Kidney epithelial cell (primary cell): Measurements from ENCODE around the gene C10orf105. TPM values are rescaled to one million over a fixed set of nuclear protein-coding genes. Genes with fewer than 3 reads are reported as not detected.

ENCODE experiments used
- DNase-seq: peaks from one replicate; pipeline ENCODE4 v3.0.0-alpha.2; 2010; ENCODE audit warnings: low read depth
- H3K27me3 ChIP-seq: 2 replicates; pipeline ENCODE4 v1.6.0; 2011; ENCODE audit warnings: low read length; ENCODE audit not compliant: control insufficient read depth, insufficient read depth
- H3K36me3 ChIP-seq: 2 replicates; pipeline ENCODE4 v1.5.1; 2011; ENCODE audit warnings: low read length; ENCODE audit not compliant: control insufficient read depth, insufficient read depth
- H3K4me3 ChIP-seq: 2 replicates; pipeline ENCODE4 v1.5.1; 2011; ENCODE audit warnings: low read depth, mild to moderate bottlenecking, control low read depth, low read length
- total RNA-seq: library from RNA; depleted of rRNA; stranded (reverse); fragments of >200 nt; gene quantifications from 2 replicates; pipeline ENCODE4 v1.2.3, GENCODE V29; 2015
- TF ChIP-seq, protein P1 (sequence below): IDR thresholded peaks from 2 replicates; pipeline ENCODE4 v1.5.1; 2011; ENCODE audit warnings: mild to moderate bottlenecking, moderate library complexity, low read length, control low read depth, inconsistent platforms; ENCODE audit not compliant: insufficient read depth, poor library complexity, severe bottlenecking

C10orf105 gene, protein sequence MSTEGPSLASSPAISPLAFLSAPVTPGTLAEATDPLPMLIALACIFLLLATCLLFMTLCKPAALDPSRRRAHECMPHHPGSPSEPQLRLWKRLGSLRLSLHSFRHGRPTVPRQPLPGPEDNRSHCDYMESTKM
- total RNA-seq = not detected in 2 replicates

DNA sequence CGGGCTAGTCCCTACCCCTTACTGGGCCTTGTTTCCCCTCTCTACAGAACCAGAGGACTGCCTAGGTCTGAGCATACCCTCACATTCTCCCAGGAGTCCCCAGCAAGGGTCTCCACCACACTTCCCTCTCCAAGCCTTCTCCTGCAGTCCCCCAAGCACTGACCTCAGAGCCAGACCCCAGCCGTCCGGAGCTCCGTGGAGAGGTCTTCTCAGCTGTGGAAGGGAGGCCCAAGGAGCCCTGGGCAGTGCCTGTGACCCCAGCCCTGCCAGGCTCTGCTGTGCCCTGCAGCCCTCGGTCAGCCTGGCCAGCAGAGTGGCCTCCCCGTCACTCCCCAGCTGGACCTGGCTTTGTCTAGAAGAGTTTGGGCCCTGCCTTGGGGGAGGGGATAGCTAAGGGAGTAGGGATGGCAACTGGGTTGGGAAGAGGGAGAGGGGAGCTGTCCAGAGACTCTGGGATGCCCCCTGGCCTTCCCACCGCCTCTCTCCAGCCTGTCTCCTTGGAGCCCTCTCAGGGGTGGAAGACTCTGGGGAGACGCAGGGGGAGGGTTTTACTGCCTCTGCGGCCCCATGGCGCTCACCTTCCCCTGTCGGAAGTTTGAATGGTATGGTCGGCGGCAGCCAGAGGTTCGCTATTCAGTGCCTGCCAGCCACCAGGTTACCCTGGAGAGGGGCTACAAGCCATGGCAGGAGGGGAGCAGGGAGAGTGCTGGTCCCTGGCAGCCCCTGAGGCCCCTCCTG, at the start of gene C10orf105:
TSS of gene C10orf105 (minus strand) at position 315 of the 738 bp plus-strand sequence. CDS start 3,441 bp downstream, outside the sequence.
- no peaks in the 10 kb centered on the region for H3K36me3 ChIP-seq
- H3K27me3 ChIP-seq = peaks cover 3% of the 10 kb centered on the region
- no peak for DNase-seq
- TF ChIP-seq, protein P1, sequence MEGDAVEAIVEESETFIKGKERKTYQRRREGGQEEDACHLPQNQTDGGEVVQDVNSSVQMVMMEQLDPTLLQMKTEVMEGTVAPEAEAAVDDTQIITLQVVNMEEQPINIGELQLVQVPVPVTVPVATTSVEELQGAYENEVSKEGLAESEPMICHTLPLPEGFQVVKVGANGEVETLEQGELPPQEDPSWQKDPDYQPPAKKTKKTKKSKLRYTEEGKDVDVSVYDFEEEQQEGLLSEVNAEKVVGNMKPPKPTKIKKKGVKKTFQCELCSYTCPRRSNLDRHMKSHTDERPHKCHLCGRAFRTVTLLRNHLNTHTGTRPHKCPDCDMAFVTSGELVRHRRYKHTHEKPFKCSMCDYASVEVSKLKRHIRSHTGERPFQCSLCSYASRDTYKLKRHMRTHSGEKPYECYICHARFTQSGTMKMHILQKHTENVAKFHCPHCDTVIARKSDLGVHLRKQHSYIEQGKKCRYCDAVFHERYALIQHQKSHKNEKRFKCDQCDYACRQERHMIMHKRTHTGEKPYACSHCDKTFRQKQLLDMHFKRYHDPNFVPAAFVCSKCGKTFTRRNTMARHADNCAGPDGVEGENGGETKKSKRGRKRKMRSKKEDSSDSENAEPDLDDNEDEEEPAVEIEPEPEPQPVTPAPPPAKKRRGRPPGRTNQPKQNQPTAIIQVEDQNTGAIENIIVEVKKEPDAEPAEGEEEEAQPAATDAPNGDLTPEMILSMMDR = no peak
- no peak within 1 kb of the TSS for H3K4me3 ChIP-seq

DNA sequence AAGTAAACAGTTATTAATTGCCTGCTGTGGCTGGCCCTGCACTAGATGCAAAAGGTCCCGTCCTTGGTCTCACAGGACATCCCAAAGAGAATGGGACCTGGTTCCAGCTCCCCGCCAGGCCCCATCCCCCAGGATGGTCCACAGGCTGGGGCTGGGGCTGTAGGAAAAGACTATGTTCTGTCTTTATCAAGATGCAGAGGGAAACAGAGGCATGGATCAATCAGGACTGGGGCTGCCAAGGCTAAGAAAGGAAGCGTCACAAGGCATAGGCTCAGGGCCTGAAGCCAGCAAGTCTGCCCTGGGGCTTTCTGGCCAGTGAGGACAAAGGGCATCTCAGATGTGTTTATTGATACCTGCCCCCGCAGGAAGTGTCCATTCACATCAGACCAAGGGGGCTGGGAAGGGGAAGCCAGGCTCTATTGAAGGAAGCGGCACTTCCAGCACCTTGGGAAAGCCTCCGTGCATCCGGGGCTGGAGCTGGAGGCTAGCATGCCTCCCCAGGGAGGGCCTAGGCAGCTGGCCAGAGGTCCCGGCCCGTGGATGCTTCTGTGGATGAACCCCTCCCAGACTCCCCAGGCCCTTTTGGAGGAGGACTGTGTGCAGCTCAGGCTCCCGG, 48.0 kb upstream of the C10orf105 start:
- Histone ChIP-seq H3K27me3 (no peaks in the 10 kb centered on the region), H3K4me3 (no peak overlapping the region), H3K36me3 (no peaks in the 10 kb centered on the region)
- TF ChIP-seq, protein P1 = no peak
- no peak for DNase-seq

DNA sequence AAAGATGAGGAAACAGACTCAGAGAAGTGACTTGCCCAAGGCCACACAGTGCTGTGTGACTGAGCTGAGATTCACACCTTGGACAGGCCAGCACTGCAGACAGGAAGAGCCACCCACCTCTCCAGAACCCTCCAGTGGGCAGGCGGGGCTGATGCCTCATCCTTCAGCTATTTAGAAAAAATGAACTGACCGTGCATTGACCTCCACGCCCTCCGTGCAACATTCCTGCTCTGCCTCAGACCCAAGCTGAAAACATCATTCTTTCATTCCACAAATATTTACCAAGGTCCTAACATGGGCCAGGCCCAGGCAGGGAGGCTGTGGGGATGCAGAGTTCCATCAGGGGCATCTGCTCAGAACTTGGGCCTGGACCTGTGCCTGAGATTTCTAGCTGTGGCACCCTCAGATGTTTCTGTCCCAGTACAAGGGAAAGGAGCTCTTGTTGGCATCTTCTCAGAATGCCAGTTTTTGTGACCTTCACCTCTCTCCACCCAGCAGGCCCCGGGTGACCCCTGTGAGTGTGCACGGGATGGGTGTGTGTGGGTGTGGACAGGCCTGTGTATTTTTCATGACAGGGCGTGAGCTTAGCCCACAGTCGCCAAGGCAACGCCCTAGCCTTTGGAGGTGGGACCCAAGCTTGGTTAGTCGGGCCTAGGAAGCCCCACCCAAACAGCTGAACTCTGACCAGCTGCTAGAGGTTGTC, 47.3 kb upstream of the C10orf105 start:
- H3K36me3 ChIP-seq = no peaks in the 10 kb centered on the region
- H3K4me3 ChIP-seq = no peak overlapping the region
- no peaks in the 10 kb centered on the region for H3K27me3 ChIP-seq
- TF ChIP-seq, protein P1 = no peak
- DNase-seq = peak; percentile 90

DNA sequence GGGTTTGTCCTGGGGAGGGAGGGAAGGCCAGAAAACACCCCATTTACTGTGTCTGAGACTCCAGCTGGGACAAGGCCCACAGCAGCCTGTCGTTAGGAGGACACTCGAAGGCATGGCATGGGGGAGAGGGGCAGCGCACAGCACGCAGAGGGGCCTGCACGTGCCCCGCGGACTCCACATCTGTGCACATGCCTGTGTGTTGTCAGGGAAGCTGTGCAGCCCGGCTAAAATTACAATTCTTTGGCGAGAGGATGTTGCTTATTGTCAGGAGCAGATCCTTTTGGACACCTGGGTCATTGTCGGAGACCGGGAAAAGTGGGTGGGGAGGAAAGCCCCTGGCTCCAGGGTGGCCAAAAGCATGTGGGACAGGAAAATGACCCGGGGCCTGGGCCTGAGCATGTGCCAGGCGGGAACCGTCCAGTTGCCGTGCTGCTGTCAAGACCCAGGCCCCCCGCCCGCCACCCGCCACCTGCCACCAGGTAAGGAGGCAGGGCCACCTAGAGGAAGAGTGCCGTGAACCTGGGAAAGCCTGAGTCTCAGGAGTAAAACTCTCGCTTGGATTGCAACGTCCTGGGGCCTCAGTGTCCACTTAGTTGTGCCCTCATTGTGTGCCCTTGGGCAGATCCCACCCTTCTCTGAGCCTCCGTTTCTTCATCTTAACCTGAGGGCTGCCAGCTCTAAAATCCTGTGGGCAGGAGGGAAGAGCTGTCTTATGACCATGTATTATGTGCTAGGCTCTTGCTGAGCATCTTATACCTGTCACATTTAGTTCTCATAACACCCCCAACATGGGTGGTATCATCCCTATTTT, 46.5 kb upstream of the C10orf105 start:
- TF ChIP-seq, protein P1 = no peak
- H3K4me3 ChIP-seq = no peak overlapping the region
- H3K27me3 ChIP-seq = no peaks in the 10 kb centered on the region
- no peaks in the 10 kb centered on the region for H3K36me3 ChIP-seq
- no peak for DNase-seq

DNA sequence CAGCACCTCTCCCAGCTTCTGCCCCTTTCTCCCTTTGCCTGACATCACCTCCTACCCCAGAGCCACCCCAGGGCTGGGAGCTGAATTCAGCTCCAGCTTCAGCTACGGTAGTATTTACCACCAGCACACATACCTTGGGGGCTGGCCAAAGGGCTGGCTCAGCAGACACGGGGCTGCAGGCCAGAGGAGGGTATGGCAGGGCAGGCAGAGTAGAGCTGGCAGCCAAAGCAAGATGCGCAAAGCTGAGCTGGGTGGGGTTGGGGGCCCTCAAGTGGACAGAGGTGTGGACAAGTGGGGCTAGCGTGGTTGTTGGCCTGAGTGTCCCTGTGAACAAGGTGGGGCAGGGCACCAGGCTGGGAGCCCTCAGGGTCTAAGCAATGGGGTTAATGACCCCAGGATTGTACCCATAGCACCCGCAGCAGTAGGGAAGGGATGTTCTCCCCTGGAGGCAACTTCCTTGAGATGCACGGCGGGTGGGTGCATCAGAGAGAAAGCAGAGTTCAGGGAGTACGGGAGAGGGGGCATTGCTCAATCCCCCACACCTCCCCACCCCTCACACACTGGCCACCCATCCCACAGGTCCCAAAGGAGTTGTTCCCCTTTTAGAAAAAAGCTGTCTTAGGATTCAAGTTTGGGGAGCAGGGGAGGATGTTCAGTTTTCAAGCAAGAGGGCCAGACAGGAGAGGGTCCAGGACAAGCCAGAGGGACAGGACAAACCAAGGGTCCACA, 45.8 kb upstream of the C10orf105 start:
- Histone ChIP-seq H3K4me3 (no peak overlapping the region), H3K27me3 (no peaks in the 10 kb centered on the region), H3K36me3 (no peaks in the 10 kb centered on the region)
- DNase-seq = no peak
- TF ChIP-seq, protein P1 = no peak
